Esophagus (tissue), 2 donors: Measurements from ENCODE around the gene MEGF11. TPM values are rescaled to one million over a fixed set of nuclear protein-coding genes. Genes with fewer than 3 reads are reported as not detected.

Source experiments
- H3K27ac ChIP-seq, 2 donors: one replicate each; pipeline ENCODE4 v1.5.1; 2013; ENCODE audit warnings: low read depth in 2 of 2, mild to moderate bottlenecking in 2 of 2, inconsistent platforms in 1 of 2, low read length in 1 of 2, moderate library complexity in 1 of 2
- H3K27me3 ChIP-seq, 2 donors: one replicate each; pipeline ENCODE4 v1.6.1; 2013; ENCODE audit warnings: low read length in 2 of 2, control low read depth in 1 of 2, mild to moderate bottlenecking in 1 of 2; ENCODE audit not compliant: insufficient read depth in 2 of 2, control insufficient read depth in 1 of 2
- H3K36me3 ChIP-seq, 2 donors: one replicate each; pipeline ENCODE4 v1.6.1; 2013; ENCODE audit warnings: low read length in 1 of 2; ENCODE audit not compliant: control insufficient read depth in 2 of 2, insufficient read depth in 2 of 2
- H3K4me1 ChIP-seq, 2 donors: one replicate each; pipeline ENCODE4 v1.6.1; 2013; ENCODE audit warnings: low read length in 1 of 2; ENCODE audit not compliant: control insufficient read depth in 2 of 2, insufficient read depth in 2 of 2
- H3K4me3 ChIP-seq, 2 donors: one replicate each; pipeline ENCODE4 v1.5.1; 2013; ENCODE audit warnings: low read length in 2 of 2, mild to moderate bottlenecking in 2 of 2, low read depth in 1 of 2, moderate library complexity in 1 of 2
- H3K9me3 ChIP-seq, 2 donors: one replicate each; pipeline ENCODE4 v1.6.1; 2013; ENCODE audit warnings: mild to moderate bottlenecking in 2 of 2, low read depth in 1 of 2, low read length in 1 of 2, moderate library complexity in 1 of 2; ENCODE audit not compliant: control insufficient read depth in 2 of 2, insufficient read depth in 1 of 2
- WGBS, 2 donors: extraction: QIAGEN DNeasy Blood & Tissue Kit; methylation state at CpG; one replicate each; pipeline ENCODE4 v1.1.7; 2013; 5-methylcytosine and 5-hydroxymethylcytosine counted together
- polyA plus RNA-seq, 2 donors: library from polyadenylated mRNA; stranded (reverse); fragments of 200-250 nt; gene quantifications; one replicate each; pipeline ENCODE4 v1.2.3, GENCODE V29; 2013
- donor health status: healthy with polysubstance abuse.
- donor health status: Bipolar disorder and iron deficiency.

MEGF11 gene
- polyA plus RNA-seq, 2 donors: not detected

DNA sequence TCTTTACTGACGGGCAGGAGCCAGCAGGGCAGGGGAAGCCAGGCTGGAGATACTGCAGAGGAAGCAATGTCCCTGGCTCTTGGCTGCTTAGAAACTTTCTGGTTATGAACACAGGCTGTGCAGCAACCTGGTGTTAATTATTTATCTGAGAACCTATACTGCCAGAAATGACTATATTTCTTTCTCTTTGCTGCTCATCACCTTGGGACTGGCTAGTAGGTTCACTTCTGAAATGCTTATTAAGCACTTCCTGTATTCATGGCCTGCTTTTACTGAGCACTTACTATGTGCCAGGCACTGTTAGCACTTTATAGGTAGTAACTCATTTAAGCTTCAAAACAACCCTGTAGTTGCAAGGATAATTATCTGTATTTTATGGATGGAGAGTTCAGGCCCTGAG lies 326.7 kb downstream of the MEGF11 start:
- Histone ChIP-seq H3K36me3 (no peaks in the 10 kb centered on the region), H3K27ac (no peak overlapping the region), H3K27me3 (no peaks in the 10 kb centered on the region), H3K4me3 (no peak overlapping the region), H3K9me3 (no peaks in the 10 kb centered on the region), H3K4me1 (peaks cover 0 to 3% of the 10 kb centered on the region in 2 donors)
- 94 to 97% methylated on average over 1 of the region's 1 CpG for WGBS, 2 donors

- Histone ChIP-seq H3K9me3 (no peaks in the 10 kb centered on the region), H3K27ac (no peak overlapping the region), H3K4me3 (no peak overlapping the region), H3K27me3 (no peaks in the 10 kb centered on the region), H3K36me3 (no peaks in the 10 kb centered on the region), H3K4me1 (peaks cover 0 to 3% of the 10 kb centered on the region in 2 donors)
- WGBS, 2 donors: 95 to 98% methylated on average over 1 of the region's 1 CpG
Measured at GRCh38 chr15:65926459-65926858, 327.1 kb downstream of the MEGF11 start.

GRCh38 chr15:65925338-65925737 lies 328.2 kb downstream of the MEGF11 start:
- Histone ChIP-seq H3K36me3 (no peaks in the 10 kb centered on the region), H3K9me3 (no peaks in the 10 kb centered on the region), H3K27ac (no peak overlapping the region), H3K27me3 (no peaks in the 10 kb centered on the region), H3K4me1 (peaks cover 0 to 3% of the 10 kb centered on the region in 2 donors), H3K4me3 (no peak overlapping the region)
- 96 to 100% methylated on average over 1 of the region's 1 CpG for WGBS, 2 donors

- H3K4me3 ChIP-seq: no peak overlapping the region
- no peaks in the 10 kb centered on the region for H3K4me1 ChIP-seq
- no peaks in the 10 kb centered on the region for H3K9me3 ChIP-seq
- 86 to 88% methylated on average over 3 of the region's 3 CpGs for WGBS, 2 donors
- H3K36me3 ChIP-seq: peaks cover 0 to under 1% of the 10 kb centered on the region in 2 donors
- H3K27me3 ChIP-seq: no peaks in the 10 kb centered on the region
- H3K27ac ChIP-seq: no peak overlapping the region
Measured at GRCh38 chr15:65924004-65924403, 329.5 kb downstream of the MEGF11 start.

DNA sequence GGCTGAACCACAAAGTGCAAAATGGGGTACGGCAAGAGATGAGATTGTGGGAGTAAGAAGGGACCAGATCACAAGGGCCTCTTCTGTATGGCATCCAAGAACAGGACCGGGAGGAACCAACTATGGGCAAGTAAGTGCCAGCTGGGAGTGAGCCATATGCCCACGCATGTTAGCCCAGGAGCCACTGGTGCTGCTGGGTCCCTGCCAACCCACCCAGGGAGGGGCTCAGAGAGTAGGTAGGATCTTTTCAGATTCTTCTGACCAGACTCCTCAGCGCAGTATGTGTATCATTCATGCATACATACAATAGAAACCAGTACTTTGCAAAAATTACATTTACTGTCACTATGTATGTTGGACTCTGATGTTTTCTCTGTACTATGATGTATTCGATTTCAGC lies 330.3 kb downstream of the MEGF11 start:
- Histone ChIP-seq H3K27me3 (no peaks in the 10 kb centered on the region), H3K4me1 (no peaks in the 10 kb centered on the region), H3K4me3 (no peak overlapping the region), H3K36me3 (peaks cover 0 to 2% of the 10 kb centered on the region in 2 donors), H3K9me3 (no peaks in the 10 kb centered on the region), H3K27ac (no peak overlapping the region)
- WGBS, 2 donors: 64 to 71% methylated on average over 5 of the region's 5 CpGs

DNA sequence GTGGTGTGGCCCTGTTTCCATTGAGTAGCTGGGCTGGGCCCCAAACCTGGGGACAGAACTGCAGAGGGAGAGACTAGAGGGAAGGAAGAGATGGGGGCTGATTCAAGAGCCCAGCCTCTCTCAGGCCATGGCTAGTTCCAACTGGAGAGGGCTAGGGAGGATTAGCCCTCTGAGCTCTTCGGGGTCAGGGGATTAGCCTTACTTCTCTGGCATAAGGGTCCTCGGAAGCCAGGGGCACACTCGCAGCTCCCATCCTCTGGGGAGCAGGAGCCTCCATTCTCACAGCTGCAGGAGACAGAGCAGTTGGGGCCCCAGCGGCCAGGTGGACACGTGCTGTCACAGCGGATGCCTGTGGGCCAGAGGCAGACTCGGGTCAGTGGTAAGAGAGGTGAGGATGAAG lies 330.9 kb downstream of the MEGF11 start:
- WGBS, 2 donors: 85 to 93% methylated on average over 7 of the region's 7 CpGs
- H3K27me3 ChIP-seq: no peaks in the 10 kb centered on the region
- peaks cover 0 to 2% of the 10 kb centered on the region in 2 donors for H3K36me3 ChIP-seq
- no peaks in the 10 kb centered on the region for H3K4me1 ChIP-seq
- no peaks in the 10 kb centered on the region for H3K9me3 ChIP-seq
- no peak overlapping the region for H3K27ac ChIP-seq
- no peak overlapping the region for H3K4me3 ChIP-seq

DNA sequence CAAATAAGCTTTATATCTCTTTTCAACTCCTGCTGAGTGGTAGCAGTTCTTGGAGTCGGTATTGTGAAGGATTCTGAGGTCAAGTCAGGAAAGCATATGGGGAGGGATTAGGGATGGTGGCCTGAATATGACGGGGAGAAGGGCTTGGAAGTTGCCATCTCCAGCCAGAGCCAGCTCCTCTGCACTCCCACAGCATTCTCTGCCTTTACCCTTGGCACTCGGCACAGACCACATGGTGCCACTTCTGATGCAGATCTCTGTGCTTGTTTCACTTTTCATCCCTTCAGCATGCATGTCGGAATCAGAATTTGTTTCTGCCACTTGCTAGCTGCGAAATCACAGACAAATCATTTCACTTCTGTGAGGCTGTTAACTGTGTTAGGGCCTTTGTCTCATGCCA lies 331.8 kb downstream of the MEGF11 start:
- H3K9me3 ChIP-seq: no peaks in the 10 kb centered on the region
- 80 to 84% methylated on average over 5 of the region's 5 CpGs for WGBS, 2 donors
- H3K4me3 ChIP-seq: no peak overlapping the region
- no peaks in the 10 kb centered on the region for H3K27me3 ChIP-seq
- H3K4me1 ChIP-seq: no peaks in the 10 kb centered on the region
- peaks cover 0 to 2% of the 10 kb centered on the region in 2 donors for H3K36me3 ChIP-seq
- no peak overlapping the region for H3K27ac ChIP-seq

DNA sequence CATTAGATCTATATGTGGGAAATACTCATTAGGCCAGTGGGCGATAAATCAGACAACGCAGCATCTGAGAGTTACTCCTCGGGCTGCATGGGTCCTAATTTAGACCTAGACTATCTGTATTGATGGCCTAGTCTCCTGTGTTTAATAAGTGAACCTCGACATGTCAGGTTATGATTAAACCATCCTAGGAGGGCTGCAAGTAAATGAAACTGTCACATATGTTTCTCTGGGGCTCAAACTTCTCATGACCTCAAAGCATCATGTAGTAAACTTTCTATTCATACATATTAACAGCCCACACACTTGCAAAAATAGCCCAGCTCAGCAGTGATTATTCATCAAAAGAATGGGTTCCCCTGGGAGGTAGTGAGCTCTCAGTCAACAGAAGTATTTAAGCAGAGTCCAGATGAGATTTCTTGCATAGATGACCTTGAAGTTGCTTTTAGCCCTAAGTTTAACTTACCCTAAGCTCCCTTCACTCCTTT lies 332.7 kb downstream of the MEGF11 start:
- Histone ChIP-seq H3K4me3 (no peak overlapping the region), H3K9me3 (no peaks in the 10 kb centered on the region), H3K27ac (no peak overlapping the region), H3K36me3 (peaks cover 0 to 4% of the 10 kb centered on the region in 2 donors), H3K27me3 (no peaks in the 10 kb centered on the region), H3K4me1 (peaks cover 0 to 2% of the 10 kb centered on the region in 2 donors)
- 77% methylated on average over 4 of the region's 4 CpGs for WGBS, 2 donors

- H3K4me3 ChIP-seq: no peak overlapping the region
- 22 to 43% methylated on average over 1 of the region's 1 CpG for WGBS, 2 donors
Measured at GRCh38 chr15:65920121-65920520, 333.4 kb downstream of the MEGF11 start.

DNA sequence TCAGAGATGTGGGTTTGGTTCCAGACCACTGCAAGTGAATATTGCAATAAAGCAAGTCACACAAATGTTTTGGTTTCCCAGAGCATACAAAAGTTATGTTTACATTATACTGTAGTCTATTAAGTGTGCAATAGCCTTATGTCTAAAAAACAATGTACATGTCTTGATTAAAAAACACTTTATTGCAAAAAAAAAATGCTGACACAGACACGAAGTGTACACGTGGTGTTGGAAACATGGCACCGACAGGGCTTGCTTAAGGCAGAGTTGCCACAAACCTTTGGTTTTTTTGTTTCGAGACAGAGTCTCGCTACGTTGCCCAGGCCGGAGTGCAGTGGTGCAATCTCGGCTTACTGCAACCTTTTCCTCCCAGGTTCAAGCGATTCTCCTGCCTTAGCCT lies 334.2 kb downstream of the MEGF11 start:
- Histone ChIP-seq H3K36me3 (peaks cover 0 to 9% of the 10 kb centered on the region in 2 donors), H3K9me3 (no peaks in the 10 kb centered on the region), H3K4me1 (peaks cover 0 to 2% of the 10 kb centered on the region in 2 donors), H3K27me3 (no peaks in the 10 kb centered on the region), H3K27ac (no peak overlapping the region), H3K4me3 (no peak overlapping the region)
- 93 to 95% methylated on average over 9 of the region's 9 CpGs for WGBS, 2 donors

More at GRCh38 chr15:65920121-65920520, 333.4 kb downstream of the MEGF11 start:
- no peaks in the 10 kb centered on the region for H3K27me3 ChIP-seq
- H3K36me3 ChIP-seq: peaks cover 0 to 7% of the 10 kb centered on the region in 2 donors
- H3K9me3 ChIP-seq: no peaks in the 10 kb centered on the region
- no peak overlapping the region for H3K27ac ChIP-seq
- H3K4me1 ChIP-seq: peaks cover 0 to 2% of the 10 kb centered on the region in 2 donors
